HCEC 1CT (cell line): Measurements from ENCODE around the gene C6orf136.

Experiments
- DNase-seq: peaks from one replicate; pipeline ENCODE4 v3.0.0-alpha.2; 2017

The C6orf136 gene

GRCh38 chr6:30646450-30647241 is at the start of gene C6orf136:
TSS of gene C6orf136 (plus strand) at chr6:30647133. CDS start at chr6:30647232, 99 bp downstream.
- peak; percentile 87 for DNase-seq

- DNase-seq, result peak; percentile 61
These were observed 49.4 kb upstream of the C6orf136 start for GRCh38 chr6:30597315-30598144.

- no peak for DNase-seq
These were observed 47.9 kb upstream of the C6orf136 start for GRCh38 chr6:30598912-30599624.

GRCh38 chr6:30599625-30600324 is 47.2 kb upstream of the C6orf136 start:
- DNase-seq, result no peak

GRCh38 chr6:30600451-30600961 is 46.4 kb upstream of the C6orf136 start:
- no peak for DNase-seq

GRCh38 chr6:30601436-30601814 is 45.5 kb upstream of the C6orf136 start:
- DNase-seq, result no peak

- no peak for DNase-seq
These were observed 44.9 kb upstream of the C6orf136 start for GRCh38 chr6:30601815-30602641.

GRCh38 chr6:30603961-30604360 is 43.0 kb upstream of the C6orf136 start:
- DNase-seq, result no peak

GRCh38 chr6:30610065-30610464 is 36.9 kb upstream of the C6orf136 start:
- DNase-seq, result no peak

GRCh38 chr6:30611150-30611855 is 35.6 kb upstream of the C6orf136 start:
- no peak for DNase-seq

- no peak for DNase-seq
These were observed 35.1 kb upstream of the C6orf136 start for GRCh38 chr6:30611856-30612194.

- DNase-seq, result peak; percentile 59
These were observed 34.7 kb upstream of the C6orf136 start for GRCh38 chr6:30612213-30612612.

- DNase-seq, result peak; percentile 34
These were observed 34.2 kb upstream of the C6orf136 start for GRCh38 chr6:30612687-30613248.

GRCh38 chr6:30613251-30614043 is 33.5 kb upstream of the C6orf136 start:
- peak; percentile 50 for DNase-seq

- peak; percentile 32 for DNase-seq
These were observed 32.7 kb upstream of the C6orf136 start for GRCh38 chr6:30614044-30614842.

- peak; percentile 93 for DNase-seq
These were observed 32.1 kb upstream of the C6orf136 start for GRCh38 chr6:30614843-30615218.

GRCh38 chr6:30615219-30615957 is 31.5 kb upstream of the C6orf136 start:
- DNase-seq, result peak; percentile 73
